ENCODE results near the gene INPPL1.
A peak's percentile ranks its signal among the peaks of the same experiment; 100 is the strongest.
"Not testable (repeated sequence)": the region's sequence is repeated elsewhere in the genome, so short reads cannot be mapped to it uniquely, and the experiment has no call there.

The INPPL1 gene

GRCh38 chr11:72224564-72225410 is at the start of gene INPPL1:
Gene INPPL1, plus strand, starts transcription at chr11:72224767. Its CDS starts 218 bp downstream, at chr11:72224985.
- DNase-seq, result no peak

GRCh38 chr11:72177656-72178055 is 46.9 kb upstream of the INPPL1 start:
- no peak for DNase-seq

- DNase-seq, result no peak
These were observed 45.3 kb upstream of the INPPL1 start for GRCh38 chr11:72179049-72179803.

- no peak for DNase-seq
These were observed 44.7 kb upstream of the INPPL1 start for GRCh38 chr11:72179804-72180396.

GRCh38 chr11:72180892-72181552 is 43.5 kb upstream of the INPPL1 start:
- DNase-seq, result not testable (repeated sequence)

GRCh38 chr11:72181553-72181958 is 43.0 kb upstream of the INPPL1 start:
- not testable (repeated sequence) for DNase-seq

- no peak for DNase-seq
These were observed 36.3 kb upstream of the INPPL1 start for GRCh38 chr11:72188267-72188666.

- peak; percentile 64 for DNase-seq
These were observed 34.9 kb upstream of the INPPL1 start for GRCh38 chr11:72189455-72190250.

- DNase-seq, result peak; percentile 26
These were observed 33.9 kb upstream of the INPPL1 start for GRCh38 chr11:72190631-72191071.

- no peak for DNase-seq
These were observed 32.6 kb upstream of the INPPL1 start, which contains the start of gene FOLR1 for GRCh38 chr11:72191961-72192381. Gene FOLR1, plus strand, starts transcription at chr11:72192140. Its CDS starts 34 bp downstream, at chr11:72192174.

GRCh38 chr11:72195518-72196270 is 28.9 kb upstream of the INPPL1 start:
- DNase-seq, result no peak

- DNase-seq, result not testable (repeated sequence)
These were observed 23.1 kb upstream of the INPPL1 start for GRCh38 chr11:72201445-72201844.

GRCh38 chr11:72202571-72202970 is 22.0 kb upstream of the INPPL1 start:
- no peak for DNase-seq

GRCh38 chr11:72203163-72203562 is 21.4 kb upstream of the INPPL1 start:
- no peak for DNase-seq

GRCh38 chr11:72204886-72205285 is 19.7 kb upstream of the INPPL1 start:
- DNase-seq, result no peak

GRCh38 chr11:72206794-72207193 is 17.8 kb upstream of the INPPL1 start:
- DNase-seq, result not testable (repeated sequence)

- DNase-seq, result no peak
These were observed 16.3 kb upstream of the INPPL1 start for GRCh38 chr11:72208281-72208680.

GRCh38 chr11:72209101-72209500 is 15.5 kb upstream of the INPPL1 start:
- DNase-seq, result no peak

GRCh38 chr11:72216638-72217037 is 7.9 kb upstream of the INPPL1 start, which contains the start of gene FOLR2:
Gene FOLR2, plus strand, starts transcription at chr11:72216794. Its CDS starts 1,791 bp downstream, at chr11:72218585.
- no peak for DNase-seq

GRCh38 chr11:72217841-72218240 is 6.7 kb upstream of the INPPL1 start:
- DNase-seq, result no peak

GRCh38 chr11:72218251-72218745 is 6.3 kb upstream of the INPPL1 start:
- DNase-seq, result no peak

Data from right hindlimb (tissue), 1 donor.